Mesenchymal stem cell (in vitro differentiated cells and primary cell): ENCODE measurements around the gene KLHL36.
"Not testable (repeated sequence)": the region's sequence is repeated elsewhere in the genome, so short reads cannot be mapped to it uniquely, and the experiment has no call there.

Experiments used
- DNase-seq: peaks from one replicate; pipeline ENCODE4 v3.0.0-alpha.2; 2013
- H2AFZ ChIP-seq: one replicate; pipeline ENCODE4 v1.6.1; 2013; ENCODE audit warnings: low read depth, mild to moderate bottlenecking, control low read depth, inconsistent platforms, low read length, moderate library complexity
- H2AK5ac ChIP-seq: 2 replicates; pipeline ENCODE4 v1.6.1; 2013; ENCODE audit warnings: low read length, moderate library complexity, mild to moderate bottlenecking, inconsistent platforms; ENCODE audit not compliant: severe bottlenecking
- H2BK120ac ChIP-seq: one replicate; pipeline ENCODE4 v1.6.1; 2013; ENCODE audit warnings: low read depth, mild to moderate bottlenecking, inconsistent platforms, low read length, moderate library complexity
- H2BK12ac ChIP-seq, 2 experiments: one replicate each; pipeline ENCODE4 v1.6.1; 2013; ENCODE audit warnings: inconsistent platforms in 2 of 2, low read length in 2 of 2, mild to moderate bottlenecking in 2 of 2, moderate library complexity in 2 of 2, control low read depth in 1 of 2
- H2BK15ac ChIP-seq: one replicate; pipeline ENCODE4 v1.6.1; 2013; ENCODE audit warnings: mild to moderate bottlenecking, low read depth, inconsistent platforms; ENCODE audit not compliant: poor library complexity, severe bottlenecking
- H2BK5ac ChIP-seq: 2 replicates; pipeline ENCODE4 v1.6.1; 2013; ENCODE audit warnings: low read depth, mild to moderate bottlenecking, low read length, control low read depth, inconsistent platforms; ENCODE audit not compliant: poor library complexity, severe bottlenecking
- H3K14ac ChIP-seq, 2 experiments: one replicate each; pipeline ENCODE4 v1.6.1; 2013; ENCODE audit warnings: inconsistent platforms in 2 of 2, low read length in 2 of 2, control low read depth in 1 of 2, mild to moderate bottlenecking in 1 of 2, moderate library complexity in 1 of 2
- H3K18ac ChIP-seq, 2 experiments: one replicate each; pipeline ENCODE4 v1.6.1; 2013; ENCODE audit warnings: inconsistent platforms in 2 of 2, low read length in 2 of 2, control low read depth in 1 of 2, low read depth in 1 of 2, mild to moderate bottlenecking in 1 of 2
- H3K23ac ChIP-seq, 2 experiments: one replicate each; pipeline ENCODE4 v1.6.1; 2013; ENCODE audit warnings: inconsistent platforms in 2 of 2, low read length in 2 of 2, mild to moderate bottlenecking in 2 of 2, moderate library complexity in 2 of 2, control low read depth in 1 of 2
- H3K27ac ChIP-seq: 2 replicates; pipeline ENCODE4 v1.5.1; 2013; ENCODE audit warnings: mild to moderate bottlenecking, moderate library complexity, low read length, control low read depth, inconsistent platforms; ENCODE audit not compliant: poor library complexity, severe bottlenecking
- H3K27me3 ChIP-seq, 2 experiments: 2 replicates each; pipeline versions ENCODE4 v1.6.1 to v1.7.0; 2013; ENCODE audit warnings: low read length in 2 of 2, mild to moderate bottlenecking in 2 of 2, moderate library complexity in 2 of 2, control low read depth in 1 of 2, inconsistent platforms in 1 of 2; ENCODE audit not compliant: control insufficient read depth in 1 of 2, insufficient read depth in 1 of 2
- H3K36me3 ChIP-seq, 2 experiments: 2 replicates each; pipeline versions ENCODE4 v1.6.1 to v1.7.0; 2013; ENCODE audit warnings: low read length in 2 of 2, control low read depth in 1 of 2, inconsistent platforms in 1 of 2, low read depth in 1 of 2, mild to moderate bottlenecking in 1 of 2; ENCODE audit not compliant: insufficient read depth in 2 of 2, control insufficient read depth in 1 of 2
- H3K4ac ChIP-seq, 2 experiments: one replicate each; pipeline ENCODE4 v1.6.1; 2013; ENCODE audit warnings: inconsistent platforms in 2 of 2, low read length in 2 of 2, mild to moderate bottlenecking in 2 of 2, moderate library complexity in 2 of 2, control low read depth in 1 of 2, low read depth in 1 of 2
- H3K4me1 ChIP-seq: 2 replicates; pipeline ENCODE4 v1.6.1; 2013; ENCODE audit warnings: low read depth, low read length, control low read depth; ENCODE audit not compliant: control insufficient read depth, insufficient read depth
- H3K4me2 ChIP-seq: 2 replicates; pipeline ENCODE4 v1.6.1; 2013; ENCODE audit warnings: low read length, mild to moderate bottlenecking, inconsistent platforms; ENCODE audit not compliant: poor library complexity, severe bottlenecking
- H3K4me3 ChIP-seq, 2 experiments: 2 replicates each; pipeline versions ENCODE4 v1.5.1 to v1.7.0; 2013; ENCODE audit warnings: low read length in 2 of 2, mild to moderate bottlenecking in 2 of 2, control low read depth in 1 of 2, low read depth in 1 of 2; ENCODE audit not compliant: insufficient read depth in 1 of 2
- H3K79me1 ChIP-seq: replicated peaks from 2 replicates; pipeline ENCODE4 v1.6.1; 2013; ENCODE audit warnings: mild to moderate bottlenecking, control low read depth, low read length, inconsistent platforms; ENCODE audit not compliant: poor library complexity, severe bottlenecking
- H3K9ac ChIP-seq: 2 replicates; pipeline ENCODE4 v1.7.0; 2013; ENCODE audit warnings: mild to moderate bottlenecking, low read length, moderate library complexity
- H3K9me3 ChIP-seq: 2 replicates; pipeline ENCODE4 v1.7.0; 2013; ENCODE audit warnings: mild to moderate bottlenecking, low read length; ENCODE audit not compliant: control insufficient read depth
- H4K8ac ChIP-seq: one replicate; pipeline ENCODE4 v1.6.1; 2013; ENCODE audit warnings: inconsistent platforms, mild to moderate bottlenecking, low read length, moderate library complexity
- H4K91ac ChIP-seq: one replicate; pipeline ENCODE4 v1.6.1; 2013; ENCODE audit warnings: mild to moderate bottlenecking, low read length, inconsistent platforms
- WGBS: methylation state at CpG from one replicate; pipeline ENCODE4 v1.1.7; 2013; ENCODE audit warnings: mixed read lengths; 5-methylcytosine and 5-hydroxymethylcytosine counted together

Gene KLHL36

GRCh38 chr16:84685210-84685609, 36.9 kb downstream of the KLHL36 start:
- Histone ChIP-seq H3K4ac (no peak overlapping the region), H2BK15ac (no peak overlapping the region), H3K36me3 (no peaks in the 10 kb centered on the region), H2BK12ac (no peak overlapping the region), H3K4me3 (no peak overlapping the region), H3K23ac (no peak overlapping the region), H3K27ac (no peak overlapping the region), H3K9ac (no peak overlapping the region), H3K14ac (no peak overlapping the region), H3K18ac (no peak overlapping the region), H2AFZ (no peak overlapping the region), H2AK5ac (peak overlapping the region; percentile 33), H4K91ac (no peak overlapping the region), H3K27me3 (peaks cover 0 to 28% of the 10 kb centered on the region in 2 experiments), H3K9me3 (no peaks in the 10 kb centered on the region), H4K8ac (no peak overlapping the region), H2BK5ac (no peak overlapping the region), H3K79me1 (no peaks in the 10 kb centered on the region), H2BK120ac (no peak overlapping the region), H3K4me1 (peaks cover 12% of the 10 kb centered on the region), H3K4me2 (no peak overlapping the region)
- WGBS, result 73% methylated on average over 8 of the region's 8 CpGs
- DNase-seq, result no peak

DNA sequence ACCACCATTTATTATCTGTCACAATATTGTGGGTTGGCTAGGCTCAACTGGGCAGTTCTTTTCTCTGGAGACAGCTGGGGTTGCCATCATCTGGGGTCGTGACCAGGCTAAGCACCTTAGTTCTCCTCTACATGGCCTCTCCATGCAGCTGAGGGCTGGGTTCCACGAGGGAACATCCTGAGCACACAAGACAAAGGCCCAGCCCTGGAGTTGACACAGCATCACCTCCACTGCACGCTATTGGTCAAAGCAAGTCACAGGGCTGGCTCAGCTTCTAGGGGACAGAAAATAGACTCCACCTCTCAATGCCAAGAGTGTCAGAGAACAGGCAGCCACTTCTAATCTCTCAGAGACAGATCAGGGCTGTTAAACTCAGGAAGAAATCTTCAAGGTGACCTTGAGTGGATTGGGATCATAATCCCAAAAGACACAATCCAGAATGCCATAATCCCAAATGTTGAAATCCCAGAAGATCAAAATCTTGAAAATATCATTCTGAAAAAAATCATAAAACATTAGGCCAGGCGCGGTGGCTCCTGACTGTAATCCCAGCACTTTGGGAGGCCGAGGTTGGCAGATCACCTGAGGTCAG, 38.5 kb downstream of the KLHL36 start:
- no peaks in the 10 kb centered on the region for H3K9me3 ChIP-seq
- no peak for DNase-seq
- peaks cover 0 to 14% of the 10 kb centered on the region in 2 experiments for H3K27me3 ChIP-seq
- peak overlapping the region; percentile 33 for H2BK5ac ChIP-seq
- no peak overlapping the region for H2AFZ ChIP-seq
- 92% methylated on average over 6 of the region's 6 CpGs for WGBS
- H3K79me1 ChIP-seq, result no peaks in the 10 kb centered on the region
- H3K4me2 ChIP-seq, result no peak overlapping the region
- no peak overlapping the region for H3K23ac ChIP-seq
- no peak overlapping the region for H3K4ac ChIP-seq
- H3K4me3 ChIP-seq, result no peak overlapping the region
- H2AK5ac ChIP-seq, result peak overlapping the region; percentile 5
- no peak overlapping the region for H2BK120ac ChIP-seq
- H4K91ac ChIP-seq, result no peak overlapping the region
- peak overlapping the region in 1 of 2 experiments; percentile 22 for H2BK12ac ChIP-seq
- H3K9ac ChIP-seq, result no peak overlapping the region
- no peak overlapping the region for H2BK15ac ChIP-seq
- no peak overlapping the region for H3K18ac ChIP-seq
- no peak overlapping the region for H3K14ac ChIP-seq
- no peak overlapping the region for H4K8ac ChIP-seq
- peak overlapping the region; percentile 69 for H3K27ac ChIP-seq
- H3K36me3 ChIP-seq, result no peaks in the 10 kb centered on the region
- H3K4me1 ChIP-seq, result peaks cover 17% of the 10 kb centered on the region

DNA sequence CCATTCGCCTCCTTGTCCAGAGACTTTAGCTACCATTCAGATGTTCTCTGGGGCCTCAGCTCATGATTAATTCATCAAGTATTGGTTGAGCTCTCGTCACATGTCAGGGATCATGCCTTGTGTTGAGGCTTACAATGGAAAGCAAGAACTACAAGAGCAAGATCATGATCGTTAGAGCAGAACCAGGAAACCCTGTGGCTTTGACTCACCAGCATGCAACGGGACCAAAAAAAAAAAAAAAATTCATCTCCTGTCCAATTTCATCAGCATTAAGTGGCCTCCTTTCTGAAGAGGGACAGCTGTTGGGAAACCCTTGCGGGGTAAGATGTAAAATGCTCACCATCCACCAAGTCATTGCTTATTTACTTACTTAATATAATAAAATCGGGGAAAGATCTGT, 39.4 kb downstream of the KLHL36 start:
- Histone ChIP-seq H2BK15ac (no peak overlapping the region), H3K27ac (peak overlapping the region; percentile 82), H2AFZ (no peak overlapping the region), H3K4ac (no peak overlapping the region), H2BK5ac (no peak overlapping the region), H3K14ac (no peak overlapping the region), H3K4me1 (peaks cover 17% of the 10 kb centered on the region), H4K91ac (no peak overlapping the region), H3K36me3 (no peaks in the 10 kb centered on the region), H2AK5ac (no peak overlapping the region), H3K27me3 (peaks cover 0 to 8% of the 10 kb centered on the region in 2 experiments), H3K18ac (no peak overlapping the region), H4K8ac (no peak overlapping the region), H3K23ac (no peak overlapping the region), H3K9me3 (no peaks in the 10 kb centered on the region), H3K9ac (peak overlapping the region; percentile 13), H3K4me2 (no peak overlapping the region), H3K79me1 (no peaks in the 10 kb centered on the region), H2BK120ac (no peak overlapping the region), H2BK12ac (no peak overlapping the region), H3K4me3 (no peak overlapping the region)
- DNase-seq, result peak; percentile 95
- WGBS, result 54% methylated on average over 6 of the region's 6 CpGs

GRCh38 chr16:84688163-84688562, 39.9 kb downstream of the KLHL36 start:
- not testable (repeated sequence) for H4K8ac ChIP-seq, H3K36me3 ChIP-seq, H3K18ac ChIP-seq, H2BK120ac ChIP-seq, H3K9ac ChIP-seq, H3K23ac ChIP-seq, H2BK5ac ChIP-seq, H3K14ac ChIP-seq, H3K27me3 ChIP-seq, H2AFZ ChIP-seq, DNase-seq, H3K4ac ChIP-seq, H3K4me3 ChIP-seq, H3K79me1 ChIP-seq, H3K4me2 ChIP-seq, H3K9me3 ChIP-seq, H4K91ac ChIP-seq, H2BK15ac ChIP-seq
- Histone ChIP-seq H3K27ac (peak overlapping the region; percentile 82), H2BK12ac (peak overlapping the region in 1 of 2 experiments; percentile 78), H3K4me1 (peaks cover 17% of the 10 kb centered on the region), H2AK5ac (peak overlapping the region; percentile 78)
- WGBS, result 90% methylated on average over 4 of the region's 4 CpGs
